Keratinocyte (primary cell): ENCODE measurements around the gene COL4A6.

Source experiments
- EZH2 ChIP-seq: IDR thresholded peaks from one replicate; pipeline ENCODE4 v1.6.1; 2012; ENCODE audit warnings: inconsistent platforms, mild to moderate bottlenecking, low read length, moderate library complexity
- TF ChIP-seq, protein P1 (sequence below), 3 experiments: IDR thresholded peaks in 1 of 3; conservative IDR thresholded peaks in 1 of 3; optimal IDR thresholded peaks in 1 of 3; 2 replicates in 2 of 3; 3 replicates in 1 of 3; pipeline versions ENCODE3 to v1.5.1; 2011; ENCODE audit warnings: low read length in 3 of 3, mild to moderate bottlenecking in 3 of 3, moderate library complexity in 2 of 3, control low read depth in 1 of 3, inconsistent platforms in 1 of 3; ENCODE audit not compliant: insufficient read depth in 2 of 3; ENCODE audit errors: extremely low read depth in 1 of 3

DNA sequence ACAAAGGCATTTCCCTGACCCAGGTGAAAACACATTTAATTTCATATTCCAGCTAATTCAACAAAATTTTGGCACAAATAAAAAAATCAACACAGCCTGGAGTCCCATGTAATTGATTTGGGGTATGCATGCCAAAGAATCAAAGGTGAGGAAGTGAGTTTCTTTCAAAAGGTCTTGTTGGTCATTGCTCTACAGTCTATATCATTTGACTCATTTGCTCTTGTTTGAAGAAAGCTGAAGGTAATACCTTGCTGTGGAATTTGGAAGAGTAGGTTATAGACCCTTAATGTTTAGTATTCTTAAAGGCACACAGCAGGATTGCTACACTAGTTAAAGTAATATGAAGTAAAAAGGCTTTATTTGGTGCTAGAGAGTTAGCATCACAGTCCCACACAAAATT is 25.4 kb downstream of the COL4A6 start:
- TF ChIP-seq, protein P1, sequence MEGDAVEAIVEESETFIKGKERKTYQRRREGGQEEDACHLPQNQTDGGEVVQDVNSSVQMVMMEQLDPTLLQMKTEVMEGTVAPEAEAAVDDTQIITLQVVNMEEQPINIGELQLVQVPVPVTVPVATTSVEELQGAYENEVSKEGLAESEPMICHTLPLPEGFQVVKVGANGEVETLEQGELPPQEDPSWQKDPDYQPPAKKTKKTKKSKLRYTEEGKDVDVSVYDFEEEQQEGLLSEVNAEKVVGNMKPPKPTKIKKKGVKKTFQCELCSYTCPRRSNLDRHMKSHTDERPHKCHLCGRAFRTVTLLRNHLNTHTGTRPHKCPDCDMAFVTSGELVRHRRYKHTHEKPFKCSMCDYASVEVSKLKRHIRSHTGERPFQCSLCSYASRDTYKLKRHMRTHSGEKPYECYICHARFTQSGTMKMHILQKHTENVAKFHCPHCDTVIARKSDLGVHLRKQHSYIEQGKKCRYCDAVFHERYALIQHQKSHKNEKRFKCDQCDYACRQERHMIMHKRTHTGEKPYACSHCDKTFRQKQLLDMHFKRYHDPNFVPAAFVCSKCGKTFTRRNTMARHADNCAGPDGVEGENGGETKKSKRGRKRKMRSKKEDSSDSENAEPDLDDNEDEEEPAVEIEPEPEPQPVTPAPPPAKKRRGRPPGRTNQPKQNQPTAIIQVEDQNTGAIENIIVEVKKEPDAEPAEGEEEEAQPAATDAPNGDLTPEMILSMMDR (optimal IDR thresholded peaks at IDR 0.05 in 1 of 3, IDR thresholded peaks at IDR 0.05 in 1 of 3, conservative IDR thresholded peaks at IDR 0.05 in 1 of 3; ENCODE audit: extremely low read depth in 1 of 3, insufficient read depth in 2 of 3, low read length in 3 of 3): no peak
- no peak for TF ChIP-seq EZH2
